HCT116 (cell line): ENCODE results near the gene DLEC1. TPM values are rescaled to one million over a fixed set of nuclear protein-coding genes. Genes with fewer than 3 reads are reported as not detected.

ENCODE experiments used
- ATAC-seq: fragments of 200-7000 bp; cut with Tn5 transposase; 2 replicates; pipeline ENCODE4 v1.9.1; 2020; ENCODE audit warnings: mild to moderate bottlenecking, moderate library complexity
- BruUV-seq: library from RNA; stranded (reverse); fragments of 400-500 nt; replicated peaks from 2 replicates; lab custom pipeline; 2021; lab: Mats Ljungman, UMichigan
- CTCF ChIA-PET: fragments of 300-600 bp; sonication (Branson Sonifier 250); formaldehyde crosslinking; loops from one replicate; lab custom pipeline; 2021; ENCODE audit warnings: antibody characterized with exemption; lab: Charles Lee
- POLR2A ChIA-PET: fragments of 300-600, 350-600 bp; sonication (Branson Sonifier 250); formaldehyde crosslinking; loops from one replicate; lab custom pipeline; 2021; ENCODE audit warnings: antibody characterized with exemption; lab: Charles Lee
- RAD21 ChIA-PET, 2 experiments: fragments of 300-600 bp; sonication (Branson Sonifier 250); formaldehyde crosslinking; loops; one replicate each; lab custom pipeline; 2023; ENCODE audit warnings: low total read pairs in 2 of 2; ENCODE audit not compliant: uncharacterized antibody in 2 of 2, unreplicated experiment in 2 of 2, low non-redundant PET in 1 of 2; lab: Charles Lee
- DNase-seq: peaks from one replicate; pipeline ENCODE4 v3.0.0-alpha.2; 2010; ENCODE audit warnings: low read depth, low spot score
- H2AFZ ChIP-seq: fragments of 200-600 bp; shearing (Covaris generic), sonication (generic); 2 replicates; pipeline ENCODE4 v1.6.1; 2017; ENCODE audit warnings: low read depth, mixed run types, mixed read lengths, antibody characterized with exemption, low read length; ENCODE audit not compliant: poor library complexity, severe bottlenecking
- H3K27ac ChIP-seq: 2 replicates; pipeline ENCODE4 v1.5.1; 2012; ENCODE audit warnings: low read depth, low read length
- H3K27me3 ChIP-seq: fragments of 200-600 bp; sonication (generic); 2 replicates; pipeline ENCODE4 v1.6.1; 2016; ENCODE audit warnings: mixed run types, low read length, mixed read lengths; ENCODE audit not compliant: insufficient read depth
- H3K36me3 ChIP-seq, 2 experiments: fragments of 200-500 bp in 1 of 2; fragments of 200-600 bp in 1 of 2; sonication (Bioruptor generic) in 1 of 2; sonication (generic) in 1 of 2; 2 replicates each; pipeline versions ENCODE4 v1.5.1 to v1.6.1; 2014 to 2016; ENCODE audit warnings: low read length in 2 of 2, inconsistent platforms in 1 of 2, mixed read lengths in 1 of 2, mixed run types in 1 of 2; ENCODE audit not compliant: insufficient read depth in 2 of 2, control insufficient read depth in 1 of 2
- H3K4me1 ChIP-seq, 2 experiments: fragments of 200-600 bp in 1 of 2; sonication (generic) in 1 of 2; 2 replicates each; pipeline versions ENCODE4 v1.5.1 to v1.6.1; 2012 to 2017; ENCODE audit warnings: low read length in 2 of 2, inconsistent platforms in 1 of 2, mild to moderate bottlenecking in 1 of 2, mixed read lengths in 1 of 2, mixed run types in 1 of 2, moderate library complexity in 1 of 2; ENCODE audit not compliant: insufficient read depth in 2 of 2, control insufficient read depth in 1 of 2
- H3K4me2 ChIP-seq: fragments of 200-600 bp; sonication (generic); 2 replicates; pipeline ENCODE4 v1.6.1; 2017; ENCODE audit warnings: mixed run types, low read length, mixed read lengths
- H3K4me3 ChIP-seq, 2 experiments: fragments of 200-600 bp in 1 of 2; sonication (generic) in 1 of 2; replicated peaks in 1 of 2; 2 replicates each; pipeline ENCODE4 v1.5.1; 2011 to 2016; ENCODE audit warnings: low read length in 2 of 2, control low read depth in 1 of 2, low read depth in 1 of 2, mild to moderate bottlenecking in 1 of 2, mixed read lengths in 1 of 2, mixed run types in 1 of 2
- H3K79me2 ChIP-seq: fragments of 200-600 bp; sonication (generic); 2 replicates; pipeline ENCODE4 v1.6.1; 2017; ENCODE audit warnings: mild to moderate bottlenecking, mixed run types, low read length, moderate library complexity, mixed read lengths; ENCODE audit not compliant: insufficient read depth
- H3K9ac ChIP-seq: fragments of 200-600 bp; sonication (generic); 2 replicates; pipeline ENCODE4 v1.6.1; 2016; ENCODE audit warnings: low read length, mixed read lengths
- H3K9me2 ChIP-seq: fragments of 200-600 bp; sonication (generic), shearing (Covaris generic); 2 replicates; pipeline ENCODE4 v1.6.1; 2017; ENCODE audit warnings: mixed run types, mild to moderate bottlenecking, moderate library complexity; ENCODE audit not compliant: insufficient read depth
- H3K9me3 ChIP-seq, 2 experiments: fragments of 200-500 bp in 1 of 2; fragments of 200-600 bp in 1 of 2; sonication (Bioruptor generic) in 1 of 2; sonication (generic) in 1 of 2; 2 replicates each; pipeline ENCODE4 v1.6.1; 2014 to 2017; ENCODE audit warnings: low read length in 2 of 2, mixed read lengths in 2 of 2, inconsistent platforms in 1 of 2, low read depth in 1 of 2, mild to moderate bottlenecking in 1 of 2, mixed run types in 1 of 2, moderate library complexity in 1 of 2; ENCODE audit not compliant: control insufficient read depth in 1 of 2, insufficient read depth in 1 of 2
- H4K20me1 ChIP-seq: fragments of 200-600 bp; sonication (generic), shearing (Covaris generic); 2 replicates; pipeline ENCODE4 v1.6.1; 2017; ENCODE audit warnings: mixed run types, mild to moderate bottlenecking, moderate library complexity; ENCODE audit not compliant: insufficient read depth
- CBX3 ChIP-seq: IDR thresholded peaks from 2 replicates; pipeline ENCODE4 v1.6.1; 2012; ENCODE audit warnings: low read depth
- EGR1 ChIP-seq: IDR thresholded peaks from 2 replicates; pipeline ENCODE4 v1.6.1; 2012; ENCODE audit warnings: low read depth
- ELF1 ChIP-seq: IDR thresholded peaks from 2 replicates; pipeline ENCODE4 v1.6.1; 2012; ENCODE audit warnings: low read depth, borderline replicate concordance
- EZH2 ChIP-seq: fragments of 200-600 bp; sonication (generic); IDR thresholded peaks from 2 replicates; pipeline ENCODE4 v1.6.1; 2017; ENCODE audit warnings: antibody characterized with exemption, mixed run types
- EZH2phosphoT487 ChIP-seq: fragments of 200-600 bp; IDR thresholded peaks from 2 replicates; pipeline ENCODE4 v1.6.1; 2018; ENCODE audit warnings: antibody characterized with exemption, borderline replicate concordance
- FOSL1 ChIP-seq: IDR thresholded peaks from 2 replicates; pipeline ENCODE4 v1.6.1; 2012; ENCODE audit warnings: low read depth
- POLR2A ChIP-seq: IDR thresholded peaks from 2 replicates; pipeline ENCODE4 v1.7.0; 2011; ENCODE audit warnings: borderline replicate concordance; ENCODE audit not compliant: insufficient read depth, insufficient read length; ENCODE audit errors: extremely low read depth
- POLR2AphosphoS5 ChIP-seq: IDR thresholded peaks from 2 replicates; pipeline ENCODE4 v1.6.1; 2011; ENCODE audit warnings: mild to moderate bottlenecking, low read depth, low read length, moderate library complexity
- RAD21 ChIP-seq: IDR thresholded peaks from 2 replicates; pipeline ENCODE4 v1.6.1; 2012; ENCODE audit warnings: low read depth, mild to moderate bottlenecking
- SP1 ChIP-seq: IDR thresholded peaks from 2 replicates; pipeline ENCODE4 v1.6.1; 2012; ENCODE audit warnings: low read depth
- SRF ChIP-seq: IDR thresholded peaks from 2 replicates; pipeline ENCODE4 v1.6.1; 2012; ENCODE audit warnings: low read depth
- YY1 ChIP-seq: IDR thresholded peaks from 2 replicates; pipeline ENCODE4 v1.6.1; 2011; ENCODE audit warnings: low read length, low read depth, moderate library complexity, mild to moderate bottlenecking; ENCODE audit not compliant: insufficient replicate concordance; ENCODE audit errors: extremely low read depth
- intact Hi-C: fragments of 100-400 bp; cut with micrococcal nuclease; formaldehyde crosslinking; loops from 2 replicates; pipeline ENCODE4 v1.10.0; 2022
- total RNA-seq: library from RNA; stranded (reverse); gene quantifications from one replicate; pipeline ENCODE4 v1.2.1, GENCODE V29; 2021; ENCODE audit not compliant: unreplicated experiment
- TF ChIP-seq, protein P1 (sequence below): IDR thresholded peaks from 2 replicates; pipeline ENCODE4 v1.6.1; 2012
- TF ChIP-seq, protein P2 (sequence below): IDR thresholded peaks from 2 replicates; pipeline ENCODE4 v1.6.1; 2011; ENCODE audit warnings: mild to moderate bottlenecking, low read length, moderate library complexity; ENCODE audit not compliant: insufficient replicate concordance; ENCODE audit errors: extremely low read depth

The DLEC1 gene
- total RNA-seq, 1 experiment from 2014 or later: 0.61 TPM

GRCh38 chr3:38011111-38011510 is 27.9 kb upstream of the DLEC1 start:
- Histone ChIP-seq H3K36me3 (peaks cover 0 to 1% of the 10 kb centered on the region in 2 experiments; a peak in 2 of 4 replicates), H2AFZ (no peak overlapping the region), H3K4me3 (no peak overlapping the region), H3K4me2 (no peak overlapping the region), H3K9me3 (no peaks in the 10 kb centered on the region; a peak in 1 of 4 replicates), H3K4me1 (no peaks in the 10 kb centered on the region), H3K9ac (no peak overlapping the region), H3K9me2 (no peaks in the 10 kb centered on the region), H3K27ac (no peak overlapping the region), H3K27me3 (no peaks in the 10 kb centered on the region), H3K79me2 (no peaks in the 10 kb centered on the region), H4K20me1 (no peaks in the 10 kb centered on the region)
- no peak for TF ChIP-seq EZH2
- TF ChIP-seq, protein P1, sequence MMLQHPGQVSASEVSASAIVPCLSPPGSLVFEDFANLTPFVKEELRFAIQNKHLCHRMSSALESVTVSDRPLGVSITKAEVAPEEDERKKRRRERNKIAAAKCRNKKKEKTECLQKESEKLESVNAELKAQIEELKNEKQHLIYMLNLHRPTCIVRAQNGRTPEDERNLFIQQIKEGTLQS: no peak
- no peak for TF ChIP-seq CBX3
- TF ChIP-seq FOSL1: no peak
- TF ChIP-seq POLR2A: no peak
- TF ChIP-seq YY1: no peak
- no peak for TF ChIP-seq RAD21
- no peak for TF ChIP-seq SRF
- TF ChIP-seq, protein P2, sequence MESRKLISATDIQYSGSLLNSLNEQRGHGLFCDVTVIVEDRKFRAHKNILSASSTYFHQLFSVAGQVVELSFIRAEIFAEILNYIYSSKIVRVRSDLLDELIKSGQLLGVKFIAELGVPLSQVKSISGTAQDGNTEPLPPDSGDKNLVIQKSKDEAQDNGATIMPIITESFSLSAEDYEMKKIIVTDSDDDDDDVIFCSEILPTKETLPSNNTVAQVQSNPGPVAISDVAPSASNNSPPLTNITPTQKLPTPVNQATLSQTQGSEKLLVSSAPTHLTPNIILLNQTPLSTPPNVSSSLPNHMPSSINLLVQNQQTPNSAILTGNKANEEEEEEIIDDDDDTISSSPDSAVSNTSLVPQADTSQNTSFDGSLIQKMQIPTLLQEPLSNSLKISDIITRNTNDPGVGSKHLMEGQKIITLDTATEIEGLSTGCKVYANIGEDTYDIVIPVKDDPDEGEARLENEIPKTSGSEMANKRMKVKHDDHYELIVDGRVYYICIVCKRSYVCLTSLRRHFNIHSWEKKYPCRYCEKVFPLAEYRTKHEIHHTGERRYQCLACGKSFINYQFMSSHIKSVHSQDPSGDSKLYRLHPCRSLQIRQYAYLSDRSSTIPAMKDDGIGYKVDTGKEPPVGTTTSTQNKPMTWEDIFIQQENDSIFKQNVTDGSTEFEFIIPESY: no peak
- TF ChIP-seq POLR2AphosphoS5: no peak
- TF ChIP-seq EZH2phosphoT487: no peak
- TF ChIP-seq EGR1: no peak
- TF ChIP-seq SP1: no peak
- TF ChIP-seq ELF1: no peak
- RAD21 ChIA-PET: no interaction called here
- POLR2A ChIA-PET: no interaction called here
- CTCF ChIA-PET: no interaction called here
- ATAC-seq (no peak), DNase-seq (no peak)
- BruUV-seq: no TSS peak
- intact Hi-C loops: no loop called here
